LNCAP (cell line): Measurements from ENCODE around the gene COA7.

ENCODE experiments used
- TF ChIP-seq, protein P1 (sequence below): fragments of 450-650 bp; IDR thresholded peaks from 2 replicates; pipeline ENCODE4 v1.5.1; 2017; ENCODE audit warnings: mild to moderate bottlenecking

Gene COA7

DNA sequence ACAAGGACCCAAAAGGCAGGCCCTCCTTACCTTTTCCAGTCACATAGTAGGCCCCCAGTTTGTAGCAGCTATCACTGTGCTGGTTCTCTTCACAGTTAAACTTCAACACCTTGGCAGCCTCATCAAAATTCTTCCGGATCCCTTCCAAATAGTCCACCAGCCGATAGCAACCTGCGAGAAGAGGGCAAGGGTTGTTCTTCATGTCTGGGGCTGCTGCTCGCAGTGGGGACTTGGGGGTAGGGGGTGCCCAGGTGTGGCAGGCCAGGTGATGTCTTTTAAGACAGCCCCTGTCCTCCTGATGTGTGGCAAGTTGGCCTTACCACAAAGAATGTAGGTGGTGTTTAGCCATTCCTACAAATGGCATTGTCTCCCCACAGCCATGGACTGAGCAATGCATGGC lies 5.5 kb downstream of the COA7 start:
- TF ChIP-seq, protein P1, sequence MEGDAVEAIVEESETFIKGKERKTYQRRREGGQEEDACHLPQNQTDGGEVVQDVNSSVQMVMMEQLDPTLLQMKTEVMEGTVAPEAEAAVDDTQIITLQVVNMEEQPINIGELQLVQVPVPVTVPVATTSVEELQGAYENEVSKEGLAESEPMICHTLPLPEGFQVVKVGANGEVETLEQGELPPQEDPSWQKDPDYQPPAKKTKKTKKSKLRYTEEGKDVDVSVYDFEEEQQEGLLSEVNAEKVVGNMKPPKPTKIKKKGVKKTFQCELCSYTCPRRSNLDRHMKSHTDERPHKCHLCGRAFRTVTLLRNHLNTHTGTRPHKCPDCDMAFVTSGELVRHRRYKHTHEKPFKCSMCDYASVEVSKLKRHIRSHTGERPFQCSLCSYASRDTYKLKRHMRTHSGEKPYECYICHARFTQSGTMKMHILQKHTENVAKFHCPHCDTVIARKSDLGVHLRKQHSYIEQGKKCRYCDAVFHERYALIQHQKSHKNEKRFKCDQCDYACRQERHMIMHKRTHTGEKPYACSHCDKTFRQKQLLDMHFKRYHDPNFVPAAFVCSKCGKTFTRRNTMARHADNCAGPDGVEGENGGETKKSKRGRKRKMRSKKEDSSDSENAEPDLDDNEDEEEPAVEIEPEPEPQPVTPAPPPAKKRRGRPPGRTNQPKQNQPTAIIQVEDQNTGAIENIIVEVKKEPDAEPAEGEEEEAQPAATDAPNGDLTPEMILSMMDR: no peak

- TF ChIP-seq, protein P1: no peak
Measured at GRCh38 chr1:52691821-52692220, 6.3 kb downstream of the COA7 start.

- TF ChIP-seq, protein P1: no peak
Measured at GRCh38 chr1:52686830-52687229, 11.3 kb downstream of the COA7 start.

DNA sequence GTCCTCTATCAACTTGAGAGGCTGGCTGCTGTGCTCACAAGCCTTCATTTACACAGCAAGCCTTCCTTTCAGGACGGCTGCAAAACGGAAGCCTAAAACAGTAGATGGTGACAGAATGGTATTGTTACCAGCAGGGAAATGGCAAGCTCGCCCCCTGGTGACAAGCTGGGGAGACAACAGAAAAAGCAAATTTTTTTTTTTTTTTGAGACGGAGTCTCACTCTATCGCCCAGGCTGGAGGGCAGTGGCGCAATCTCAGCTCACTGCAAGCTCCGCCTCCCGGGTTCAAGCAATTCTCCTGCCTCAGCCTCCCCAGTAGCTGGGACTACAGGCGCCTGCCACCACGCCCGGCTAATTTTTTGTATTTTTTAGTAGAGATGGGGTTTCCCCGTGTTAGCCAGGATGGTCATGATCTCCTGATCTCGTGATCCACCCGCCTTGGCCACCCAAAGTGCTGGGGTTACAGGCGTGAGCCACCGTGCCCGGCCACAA lies 11.8 kb downstream of the COA7 start:
- TF ChIP-seq, protein P1: peak; percentile 82

DNA sequence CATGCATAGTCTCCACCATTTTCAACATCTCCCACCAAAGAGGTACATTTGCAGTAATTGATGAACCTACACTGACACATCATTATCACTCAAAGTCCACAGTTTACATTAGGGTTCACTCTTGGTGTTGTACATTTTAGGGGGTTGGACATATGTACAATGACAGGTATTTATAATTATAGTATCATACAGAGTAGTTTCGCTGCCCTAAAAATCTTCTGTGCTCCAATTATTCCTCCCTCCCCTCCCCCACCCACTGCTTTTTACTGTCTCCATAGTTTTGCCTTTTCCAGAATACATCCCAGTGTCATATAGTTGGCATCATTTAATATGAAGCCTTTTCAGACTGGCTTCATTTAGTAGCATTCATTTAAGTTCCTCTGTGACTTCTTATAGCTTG lies 13.6 kb downstream of the COA7 start:
- TF ChIP-seq, protein P1: no peak

DNA sequence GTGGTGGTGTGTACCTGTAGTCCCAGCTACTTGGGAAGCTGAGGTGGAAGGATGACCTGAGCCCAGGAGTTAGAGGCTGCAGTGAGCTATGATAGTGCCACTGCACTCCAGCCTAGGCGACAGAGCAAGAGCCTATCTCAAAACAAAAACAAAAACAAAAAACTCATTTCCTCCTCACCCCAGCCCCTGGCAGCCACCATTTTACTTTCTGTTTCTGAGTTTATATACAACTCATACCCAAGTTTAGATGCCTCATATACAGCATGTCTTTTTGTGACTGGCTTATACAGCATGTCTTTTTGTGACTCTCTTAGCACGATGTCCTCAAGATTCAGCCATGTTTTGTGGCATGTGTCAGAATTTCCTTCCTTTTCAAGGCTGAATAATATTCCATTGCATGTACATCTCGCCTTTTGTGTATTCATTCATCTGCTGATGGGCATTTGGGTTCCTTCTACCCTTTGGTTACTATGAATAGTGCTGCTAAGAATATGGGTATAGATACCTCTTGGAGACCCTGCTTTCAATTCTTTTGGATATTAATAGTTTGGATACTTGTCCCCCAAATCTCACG lies 14.7 kb downstream of the COA7 start:
- TF ChIP-seq, protein P1: no peak

GRCh38 chr1:52681136-52681535 lies 17.0 kb downstream of the COA7 start:
- TF ChIP-seq, protein P1: no peak

GRCh38 chr1:52680353-52680752 lies 17.8 kb downstream of the COA7 start:
- TF ChIP-seq, protein P1: no peak
